T-helper 17 cell (primary cell): ENCODE results near the gene CPT2. TPM values are rescaled to one million over a fixed set of nuclear protein-coding genes. Genes with fewer than 3 reads are reported as not detected.
"Not testable (repeated sequence)": the region's sequence is repeated elsewhere in the genome, so short reads cannot be mapped to it uniquely, and the experiment has no call there.

Experiments used
- ATAC-seq: fragments of 150-1000 bp; cut with Tn5 transposase; 2 replicates; pipeline ENCODE4 v1.10.0; 2021; ENCODE audit warnings: mild to moderate bottlenecking, moderate library complexity
- DNase-seq, 3 donors: peaks; one replicate each; pipeline versions ENCODE4 v3.0.0 to v3.0.0-alpha.2; 2020 to 2021
- H3K9me3 ChIP-seq: one replicate; pipeline ENCODE4 v1.7.0; 2013; ENCODE audit warnings: low read length, mild to moderate bottlenecking; ENCODE audit not compliant: control insufficient read depth, poor library complexity, severe bottlenecking
- H3K27ac Mint-ChIP-seq: one replicate; pipeline ENCODE4 v1.8.0; 2022; ENCODE audit warnings: mild to moderate bottlenecking, moderate library complexity, mixed read lengths
- H3K27me3 Mint-ChIP-seq: one replicate; pipeline ENCODE4 v1.8.0; 2022; ENCODE audit warnings: mixed read lengths
- H3K36me3 Mint-ChIP-seq: one replicate; pipeline ENCODE4 v1.8.0; 2022; ENCODE audit warnings: low read depth, mixed read lengths
- H3K4me1 Mint-ChIP-seq: one replicate; pipeline ENCODE4 v1.8.0; 2022; ENCODE audit warnings: mild to moderate bottlenecking, mixed read lengths
- H3K4me3 Mint-ChIP-seq: one replicate; pipeline ENCODE4 v1.8.0; 2022; ENCODE audit warnings: mild to moderate bottlenecking, moderate library complexity, mixed read lengths
- total RNA-seq, 4 donors: library from RNA in 2 of 4; stranded (reverse) in 2 of 4; gene quantifications; one replicate each; pipeline ENCODE4 v1.2.3 and lab custom pipeline; 2022 to 2026

Gene CPT2
- total RNA-seq, 2 donors from 2014 or later = 9.2 to 9.5 TPM

GRCh38 chr1:53166366-53166765 lies 30.3 kb upstream of the CPT2 start:
- no peaks in the 10 kb centered on the region for H3K36me3 Mint-ChIP-seq
- DNase-seq = no peak

DNA sequence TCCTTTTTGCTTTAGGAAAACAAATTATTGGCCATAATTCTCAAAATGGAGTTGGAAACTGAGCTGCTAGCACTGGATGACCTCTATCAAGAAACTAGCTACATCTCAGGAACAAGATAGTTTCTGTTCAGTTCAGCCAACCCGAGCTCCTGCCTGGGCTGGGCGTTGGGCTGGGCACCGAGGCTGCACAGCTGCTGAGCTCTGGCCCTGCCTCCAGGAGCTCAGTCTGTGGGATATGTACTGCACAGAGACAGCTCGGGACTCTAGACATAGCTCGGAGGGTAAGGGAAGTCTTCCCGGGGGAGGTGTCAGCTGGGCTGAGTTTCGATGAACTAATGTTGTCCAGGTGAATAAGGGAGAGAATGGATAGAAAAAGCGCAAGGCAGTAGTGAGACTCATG lies 29.7 kb upstream of the CPT2 start:
- no peak overlapping the region for H3K27ac Mint-ChIP-seq
- H3K4me3 Mint-ChIP-seq = no peak overlapping the region

More at GRCh38 chr1:53166366-53166765, 30.3 kb upstream of the CPT2 start:
- no peak overlapping the region for H3K4me3 Mint-ChIP-seq
- peaks cover 41% of the 10 kb centered on the region for H3K27me3 Mint-ChIP-seq
- no peaks in the 10 kb centered on the region for H3K9me3 ChIP-seq
- no peak overlapping the region for H3K27ac Mint-ChIP-seq
- no peak for ATAC-seq
- H3K4me1 Mint-ChIP-seq = no peaks in the 10 kb centered on the region

DNA sequence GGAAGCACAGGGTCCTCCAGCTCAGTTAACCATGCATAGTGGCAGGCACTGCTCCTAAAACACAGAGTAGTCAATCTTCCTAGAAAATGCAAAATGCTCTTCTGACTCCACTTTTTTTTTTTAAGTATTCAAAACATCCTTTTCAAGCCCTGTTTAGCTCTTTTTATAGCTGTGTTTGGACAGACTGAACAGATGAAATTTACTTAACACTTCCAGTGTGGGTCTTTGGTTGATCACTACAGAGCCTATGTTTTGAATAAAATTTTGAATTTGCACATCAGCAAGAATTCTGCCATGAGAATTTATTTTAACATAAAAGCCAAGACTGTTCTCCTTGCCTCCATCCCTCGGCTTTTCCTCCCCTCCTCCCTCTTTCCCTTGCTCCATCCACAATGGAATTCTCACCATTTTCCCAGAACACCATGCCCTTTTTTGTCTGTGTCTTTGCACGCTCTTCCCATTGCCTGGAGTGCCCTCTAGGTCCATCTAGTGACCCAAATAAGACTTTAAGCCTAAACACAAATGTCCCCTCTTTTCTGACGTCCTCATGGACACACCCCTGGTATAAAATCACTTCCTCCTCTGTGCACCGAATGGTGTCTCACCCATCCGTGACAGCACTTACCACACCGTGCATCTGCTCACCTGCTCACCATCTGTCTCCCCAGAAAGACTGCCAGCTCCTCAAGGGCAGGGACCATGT lies 24.0 kb upstream of the CPT2 start:
- DNase-seq = no peak
- H3K36me3 Mint-ChIP-seq = peaks cover 10% of the 10 kb centered on the region
- peak overlapping the region; percentile 67 for H3K4me3 Mint-ChIP-seq
- no peaks in the 10 kb centered on the region for H3K9me3 ChIP-seq
- H3K4me1 Mint-ChIP-seq = peaks cover 5% of the 10 kb centered on the region
- peaks cover 62% of the 10 kb centered on the region for H3K27me3 Mint-ChIP-seq
- ATAC-seq = peak; percentile 59
- peak overlapping the region; percentile 83 for H3K27ac Mint-ChIP-seq

More for the DNA sequence above, 29.7 kb upstream of the CPT2 start:
- ATAC-seq (no peak), DNase-seq (no peak)
- H3K4me1 Mint-ChIP-seq = no peaks in the 10 kb centered on the region
- H3K27me3 Mint-ChIP-seq = peaks cover 40% of the 10 kb centered on the region
- H3K36me3 Mint-ChIP-seq = no peaks in the 10 kb centered on the region
- no peaks in the 10 kb centered on the region for H3K9me3 ChIP-seq

GRCh38 chr1:53174971-53175913 lies 21.4 kb upstream of the CPT2 start:
- no peak for DNase-seq
- no peak for ATAC-seq

DNA sequence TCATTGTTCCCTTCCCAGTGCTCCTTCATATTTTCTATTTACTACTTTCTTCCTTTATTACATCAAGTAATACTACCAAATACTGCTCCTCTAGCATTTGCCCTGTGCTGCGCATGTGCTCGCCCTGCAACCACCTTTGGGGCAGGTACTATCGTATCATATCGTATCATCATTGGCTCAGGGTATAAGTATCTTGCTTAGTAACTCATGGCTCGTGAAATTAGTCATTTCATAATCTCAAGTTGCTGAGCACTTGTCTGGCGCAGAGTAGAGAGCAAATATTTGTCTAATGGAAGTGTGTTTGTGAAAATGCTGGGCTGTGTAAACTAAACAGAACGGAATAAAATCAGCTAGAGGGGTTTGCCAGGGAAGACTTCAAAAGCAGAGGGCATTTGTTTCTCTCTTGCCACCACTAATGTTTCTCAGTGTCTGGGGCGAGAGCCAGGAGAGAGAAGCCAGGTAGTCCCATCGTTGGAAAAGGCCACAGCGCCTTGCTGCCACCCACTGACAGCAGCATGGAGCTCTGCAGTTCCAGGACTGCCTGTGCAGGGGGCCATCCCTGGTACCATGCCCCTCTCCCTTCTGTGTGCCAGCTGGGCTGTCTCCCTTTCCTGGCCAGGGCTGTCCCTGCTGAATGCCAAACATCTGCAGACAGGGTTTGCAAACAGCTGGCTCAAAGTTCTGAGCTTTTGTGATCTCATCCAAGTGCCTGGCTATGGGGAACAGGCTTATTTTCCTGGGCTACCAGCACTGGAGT lies 20.0 kb upstream of the CPT2 start:
- ATAC-seq = no peak
- DNase-seq = no peak
- H3K4me3 Mint-ChIP-seq = no peak overlapping the region

More at GRCh38 chr1:53174971-53175913, 21.4 kb upstream of the CPT2 start:
- Mint-ChIP-seq H3K36me3 (peaks cover 11% of the 10 kb centered on the region), H3K27me3 (peaks cover 59% of the 10 kb centered on the region), H3K4me1 (peaks cover 5% of the 10 kb centered on the region), H3K27ac (no peak overlapping the region), H3K4me3 (no peak overlapping the region)
- H3K9me3 ChIP-seq = no peaks in the 10 kb centered on the region

GRCh38 chr1:53180226-53180625 lies 16.4 kb upstream of the CPT2 start:
- Mint-ChIP-seq H3K4me1 (no peaks in the 10 kb centered on the region), H3K4me3 (no peak overlapping the region), H3K27ac (no peak overlapping the region), H3K36me3 (peaks cover 6% of the 10 kb centered on the region), H3K27me3 (peaks cover 26% of the 10 kb centered on the region)
- DNase-seq (no peak), ATAC-seq (no peak)
- H3K9me3 ChIP-seq = no peaks in the 10 kb centered on the region

More for the DNA sequence above, 20.0 kb upstream of the CPT2 start:
- Mint-ChIP-seq H3K27me3 (peaks cover 59% of the 10 kb centered on the region), H3K27ac (peak overlapping the region; percentile 32), H3K4me1 (peaks cover 5% of the 10 kb centered on the region), H3K36me3 (peaks cover 11% of the 10 kb centered on the region)
- no peaks in the 10 kb centered on the region for H3K9me3 ChIP-seq

DNA sequence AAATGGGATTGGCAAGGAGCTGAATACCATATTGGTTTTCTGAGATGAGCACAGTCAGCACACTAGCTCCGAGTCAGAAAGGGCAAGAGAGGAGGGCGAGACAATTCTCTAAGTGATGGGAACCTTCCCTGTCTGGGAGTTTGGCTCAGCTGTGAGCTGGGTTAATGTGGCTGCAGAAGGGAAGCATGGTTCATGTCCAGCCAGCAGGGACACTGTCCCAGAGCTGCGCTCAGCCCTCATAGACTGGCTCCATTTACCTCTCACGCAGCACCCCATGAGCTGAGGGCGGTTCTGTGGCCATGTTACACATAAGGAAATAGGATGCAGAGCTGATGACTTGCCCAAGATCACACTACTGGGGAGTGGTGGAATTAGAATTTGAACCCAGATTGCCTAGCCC lies 15.7 kb upstream of the CPT2 start:
- H3K27me3 Mint-ChIP-seq = peaks cover 19% of the 10 kb centered on the region
- no peak overlapping the region for H3K4me3 Mint-ChIP-seq
- H3K9me3 ChIP-seq = no peaks in the 10 kb centered on the region
- ATAC-seq (no peak), DNase-seq (no peak)
- peaks cover 4% of the 10 kb centered on the region for H3K36me3 Mint-ChIP-seq
- no peak overlapping the region for H3K27ac Mint-ChIP-seq
- H3K4me1 Mint-ChIP-seq = no peaks in the 10 kb centered on the region

- H3K9me3 ChIP-seq = no peaks in the 10 kb centered on the region
- no peak overlapping the region for H3K27ac Mint-ChIP-seq
- peak; percentile 88 for ATAC-seq
- peaks cover 17% of the 10 kb centered on the region for H3K27me3 Mint-ChIP-seq
- H3K36me3 Mint-ChIP-seq = peaks cover 2% of the 10 kb centered on the region
- H3K4me1 Mint-ChIP-seq = no peaks in the 10 kb centered on the region
- peak; percentile 53 to 73 (median 59) for DNase-seq
- H3K4me3 Mint-ChIP-seq = no peak overlapping the region
These were observed 14.5 kb upstream of the CPT2 start for GRCh38 chr1:53182111-53182593.

DNA sequence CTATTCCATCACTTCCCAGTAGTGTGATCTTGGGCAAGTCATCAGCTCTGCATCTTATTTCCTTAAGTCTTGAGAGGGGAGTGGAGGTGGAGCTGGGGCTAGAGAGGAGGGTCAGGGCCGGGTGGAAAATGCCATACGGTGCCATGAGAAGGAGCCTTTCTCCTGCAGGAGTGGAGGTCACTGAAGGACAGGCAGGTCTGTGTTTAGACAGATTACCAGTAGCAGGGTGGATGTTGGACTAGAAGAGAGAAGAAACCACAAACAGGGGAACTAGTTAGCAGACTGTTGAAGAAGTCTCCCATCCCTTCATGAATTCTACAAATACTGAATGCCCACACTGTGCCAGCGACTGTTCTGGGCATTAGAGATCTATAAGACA lies 13.9 kb upstream of the CPT2 start:
- DNase-seq (no peak), ATAC-seq (no peak)
- H3K27me3 Mint-ChIP-seq = peaks cover 17% of the 10 kb centered on the region
- H3K27ac Mint-ChIP-seq = no peak overlapping the region
- no peaks in the 10 kb centered on the region for H3K4me1 Mint-ChIP-seq
- H3K4me3 Mint-ChIP-seq = no peak overlapping the region
- H3K36me3 Mint-ChIP-seq = no peaks in the 10 kb centered on the region
- no peaks in the 10 kb centered on the region for H3K9me3 ChIP-seq

DNA sequence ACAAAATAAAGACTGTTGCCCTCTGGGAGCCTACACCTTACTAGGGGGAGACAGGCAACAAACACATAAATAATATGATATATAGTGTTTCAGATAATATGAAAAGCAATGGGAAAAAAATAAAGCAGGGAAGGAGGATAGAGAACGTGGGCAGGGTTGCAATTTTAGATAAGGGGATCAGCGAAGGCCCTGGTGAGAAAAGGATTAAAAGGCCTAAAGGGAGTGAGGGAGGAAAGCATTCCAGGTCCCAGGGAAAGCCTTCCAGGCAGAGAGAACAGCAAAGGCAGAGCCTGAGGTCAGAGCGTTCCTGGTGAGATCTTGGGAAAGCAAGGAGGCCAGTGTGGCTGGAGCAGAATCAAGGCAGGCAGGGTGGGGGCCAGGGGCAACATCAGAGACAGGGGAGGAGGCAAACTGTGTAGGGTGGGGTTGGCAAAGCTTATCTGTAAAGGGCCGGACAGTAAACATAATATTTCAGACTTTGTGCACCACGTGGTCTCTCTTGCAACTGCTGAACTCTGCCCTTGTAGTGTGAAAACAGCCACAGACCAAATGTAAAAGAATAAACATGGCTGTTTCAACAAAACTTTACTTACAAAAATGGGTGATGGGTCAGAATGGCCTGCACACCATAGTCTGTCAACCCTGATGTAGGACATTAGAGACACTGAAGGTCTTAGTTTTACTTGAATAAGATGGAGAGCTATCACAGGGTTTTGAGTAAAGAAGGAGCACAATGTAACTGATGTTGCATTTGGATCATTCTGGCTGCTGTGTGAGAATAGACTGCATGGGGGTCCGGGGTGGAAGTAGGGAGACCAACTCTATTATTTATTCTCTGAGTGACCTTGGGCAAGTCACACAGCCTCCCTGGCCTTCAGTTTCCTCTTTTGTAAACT lies 13.3 kb upstream of the CPT2 start:
- no peak overlapping the region for H3K4me3 Mint-ChIP-seq
- H3K9me3 ChIP-seq = no peaks in the 10 kb centered on the region
- peaks cover 16% of the 10 kb centered on the region for H3K27me3 Mint-ChIP-seq
- no peaks in the 10 kb centered on the region for H3K4me1 Mint-ChIP-seq
- ATAC-seq (no peak), DNase-seq (no peak)
- H3K36me3 Mint-ChIP-seq = no peaks in the 10 kb centered on the region
- no peak overlapping the region for H3K27ac Mint-ChIP-seq

DNA sequence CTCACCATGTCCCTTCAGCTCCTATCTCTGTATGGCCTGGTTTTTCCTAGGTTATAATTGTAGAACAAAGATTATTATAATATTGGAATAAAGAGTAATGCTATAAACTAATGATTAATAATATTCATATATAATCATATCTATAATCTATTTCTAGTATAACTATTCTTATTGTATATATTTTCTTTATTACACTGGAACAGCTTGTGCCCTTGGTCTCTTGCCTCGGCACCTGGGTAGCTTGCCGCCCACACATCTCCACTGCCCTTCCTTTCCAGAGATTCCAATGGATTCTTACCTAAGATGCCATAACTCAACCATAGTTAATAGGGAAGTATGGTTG lies 10.7 kb upstream of the CPT2 start:
- not testable (repeated sequence) for ATAC-seq, DNase-seq, H3K9me3 ChIP-seq, H3K4me3 Mint-ChIP-seq, H3K27ac Mint-ChIP-seq, H3K36me3 Mint-ChIP-seq, H3K4me1 Mint-ChIP-seq
- H3K27me3 Mint-ChIP-seq = peaks cover 21% of the 10 kb centered on the region

GRCh38 chr1:53186533-53186932 lies 10.1 kb upstream of the CPT2 start:
- ATAC-seq = no peak
- Mint-ChIP-seq H3K4me1 (no peaks in the 10 kb centered on the region), H3K27ac (no peak overlapping the region), H3K27me3 (peaks cover 21% of the 10 kb centered on the region), H3K36me3 (peaks cover 4% of the 10 kb centered on the region), H3K4me3 (no peak overlapping the region)
- no peak for DNase-seq
- no peaks in the 10 kb centered on the region for H3K9me3 ChIP-seq
